Rectal smooth muscle tissue (tissue), 1 donor: ENCODE measurements around the gene SIGLEC12.
"Not testable (repeated sequence)": the region's sequence is repeated elsewhere in the genome, so short reads cannot be mapped to it uniquely, and the experiment has no call there.

Experiments used
- H3K27ac ChIP-seq: one replicate; pipeline ENCODE4 v1.7.0; 2013; ENCODE audit warnings: low read depth, low read length, inconsistent platforms
- H3K27me3 ChIP-seq: one replicate; pipeline ENCODE4 v1.7.0; 2013; ENCODE audit warnings: low read length; ENCODE audit not compliant: control insufficient read depth, insufficient read depth
- H3K36me3 ChIP-seq: one replicate; pipeline ENCODE4 v1.7.0; 2013; ENCODE audit warnings: low read length; ENCODE audit not compliant: control insufficient read depth, insufficient read depth
- H3K4me1 ChIP-seq: one replicate; pipeline ENCODE4 v1.7.0; 2013; ENCODE audit warnings: low read length; ENCODE audit not compliant: control insufficient read depth, insufficient read depth
- H3K4me3 ChIP-seq: one replicate; pipeline ENCODE4 v1.7.0; 2013; ENCODE audit warnings: low read length
- H3K9ac ChIP-seq: one replicate; pipeline ENCODE4 v1.7.0; 2013; ENCODE audit warnings: low read length

SIGLEC12 gene

GRCh38 chr19:51514866-51515481, 13.4 kb upstream of the SIGLEC12 start:
- Histone ChIP-seq H3K9ac (no peak overlapping the region), H3K4me1 (no peaks in the 10 kb centered on the region), H3K27me3 (no peaks in the 10 kb centered on the region), H3K4me3 (no peak overlapping the region), H3K27ac (no peak overlapping the region), H3K36me3 (no peaks in the 10 kb centered on the region)

- Histone ChIP-seq H3K9ac (no peak overlapping the region), H3K4me1 (no peaks in the 10 kb centered on the region)
Observed at GRCh38 chr19:51513968-51514367, 12.4 kb upstream of the SIGLEC12 start.

GRCh38 chr19:51511353-51511752, 9.8 kb upstream of the SIGLEC12 start:
- Histone ChIP-seq H3K27me3 (no peaks in the 10 kb centered on the region), H3K9ac (no peak overlapping the region), H3K27ac (no peak overlapping the region), H3K4me1 (no peaks in the 10 kb centered on the region), H3K36me3 (no peaks in the 10 kb centered on the region), H3K4me3 (no peak overlapping the region)

More at GRCh38 chr19:51513968-51514367, 12.4 kb upstream of the SIGLEC12 start:
- Histone ChIP-seq H3K4me3 (no peak overlapping the region), H3K27ac (no peak overlapping the region), H3K36me3 (no peaks in the 10 kb centered on the region), H3K27me3 (no peaks in the 10 kb centered on the region)

GRCh38 chr19:51509823-51510660, 8.4 kb upstream of the SIGLEC12 start:
- Histone ChIP-seq H3K4me1 (no peaks in the 10 kb centered on the region), H3K27ac (no peak overlapping the region), H3K36me3 (no peaks in the 10 kb centered on the region)

GRCh38 chr19:51508059-51508733, 6.6 kb upstream of the SIGLEC12 start:
- H3K27ac ChIP-seq, result no peak overlapping the region
- no peaks in the 10 kb centered on the region for H3K36me3 ChIP-seq
- H3K27me3 ChIP-seq, result no peaks in the 10 kb centered on the region
- H3K4me1 ChIP-seq, result no peaks in the 10 kb centered on the region
- H3K9ac ChIP-seq, result no peak overlapping the region
- no peak overlapping the region for H3K4me3 ChIP-seq

More at GRCh38 chr19:51509823-51510660, 8.4 kb upstream of the SIGLEC12 start:
- Histone ChIP-seq H3K4me3 (no peak overlapping the region), H3K9ac (no peak overlapping the region), H3K27me3 (no peaks in the 10 kb centered on the region)

- Histone ChIP-seq H3K4me3 (no peak overlapping the region), H3K36me3 (no peaks in the 10 kb centered on the region), H3K27ac (no peak overlapping the region), H3K27me3 (no peaks in the 10 kb centered on the region), H3K9ac (no peak overlapping the region), H3K4me1 (no peaks in the 10 kb centered on the region)
Observed at GRCh38 chr19:51507640-51508058, 6.0 kb upstream of the SIGLEC12 start.

- Histone ChIP-seq H3K9ac (no peak overlapping the region), H3K27me3 (no peaks in the 10 kb centered on the region), H3K27ac (no peak overlapping the region), H3K36me3 (no peaks in the 10 kb centered on the region), H3K4me3 (no peak overlapping the region), H3K4me1 (no peaks in the 10 kb centered on the region)
Observed at GRCh38 chr19:51507192-51507591, 5.6 kb upstream of the SIGLEC12 start.

GRCh38 chr19:51505904-51506303, 4.3 kb upstream of the SIGLEC12 start:
- no peaks in the 10 kb centered on the region for H3K36me3 ChIP-seq
- no peak overlapping the region for H3K9ac ChIP-seq
- no peaks in the 10 kb centered on the region for H3K27me3 ChIP-seq
- H3K27ac ChIP-seq, result no peak overlapping the region
- no peak overlapping the region for H3K4me3 ChIP-seq
- H3K4me1 ChIP-seq, result no peaks in the 10 kb centered on the region

GRCh38 chr19:51503896-51504295, 2.3 kb upstream of the SIGLEC12 start:
- Histone ChIP-seq H3K27ac (no peak overlapping the region), H3K4me1 (no peaks in the 10 kb centered on the region), H3K27me3 (no peaks in the 10 kb centered on the region), H3K4me3 (no peak overlapping the region), H3K36me3 (no peaks in the 10 kb centered on the region), H3K9ac (no peak overlapping the region)

GRCh38 chr19:51503286-51503817, 1.8 kb upstream of the SIGLEC12 start:
- H3K27ac ChIP-seq, result no peak overlapping the region
- no peaks in the 10 kb centered on the region for H3K36me3 ChIP-seq
- no peak overlapping the region for H3K4me3 ChIP-seq
- H3K27me3 ChIP-seq, result no peaks in the 10 kb centered on the region
- H3K4me1 ChIP-seq, result no peaks in the 10 kb centered on the region
- no peak overlapping the region for H3K9ac ChIP-seq

GRCh38 chr19:51500931-51501330, 669 bp downstream of the SIGLEC12 start:
- not testable (repeated sequence) for H3K27ac ChIP-seq, H3K9ac ChIP-seq, H3K27me3 ChIP-seq, H3K36me3 ChIP-seq, H3K4me1 ChIP-seq, H3K4me3 ChIP-seq

- Histone ChIP-seq H3K4me1 (no peaks in the 10 kb centered on the region), H3K36me3 (no peaks in the 10 kb centered on the region), H3K27ac (no peak overlapping the region), H3K27me3 (no peaks in the 10 kb centered on the region), H3K4me3 (no peak overlapping the region), H3K9ac (no peak overlapping the region)
Observed at GRCh38 chr19:51497666-51498065, 3.9 kb downstream of the SIGLEC12 start.
